K562 (cell line): ENCODE results near the gene HIVEP1. TPM values are rescaled to one million over a fixed set of nuclear protein-coding genes. Genes with fewer than 3 reads are reported as not detected.

Experiments
- ATAC-seq: fragments of 200-7000 bp; cut with Tn5 transposase; 3 replicates; pipeline ENCODE4 v1.9.1; 2020; ENCODE audit warnings: moderate library complexity
- BruUV-seq: library from RNA; stranded (reverse); fragments of 400-500 nt; replicated peaks from 2 replicates; lab custom pipeline; 2021; lab: Mats Ljungman, UMichigan
- CTCF ChIA-PET: fragments of 300-600 bp; formaldehyde crosslinking; extraction: SDS; loops from one replicate; lab custom pipeline; 2021; ENCODE audit warnings: low intra/inter-chr PET ratio; lab: Yijun Ruan, JAX
- POLR2A ChIA-PET: fragments of 300-600, 350-650 bp; sonication (Branson Sonifier 250); formaldehyde crosslinking; extraction: SDS; loops from one replicate; lab custom pipeline; 2021; ENCODE audit warnings: antibody characterized with exemption, inconsistent platforms; lab: Yijun Ruan, JAX
- DNase-seq, 4 experiments: peaks; one replicate each; pipeline versions ENCODE4 v3.0.0 to v3.0.0-alpha.2; 2011 to 2018; ENCODE audit warnings: low spot score in 3 of 4, mixed read lengths in 3 of 4; ENCODE audit errors: extremely low read depth in 1 of 4
- FAIRE-seq: peaks from 2 replicates; lab custom pipeline; 2011; peaks lifted over from hg19 to GRCh38; lab: Jason Lieb, UNC
- H2AFZ ChIP-seq: 2 replicates; pipeline ENCODE4 v1.6.0; 2011; ENCODE audit warnings: low read depth, low read length, control low read depth, inconsistent platforms
- H3K27ac ChIP-seq: fragments of 200-600 bp; 3 replicates; pipeline ENCODE4 v1.8.0; 2011; ENCODE audit warnings: low read depth, mild to moderate bottlenecking, control low read depth, inconsistent platforms, low read length, moderate library complexity, mixed read lengths; ENCODE audit errors: extremely low read depth
- H3K27me3 ChIP-seq, 2 experiments: fragments of 300-600 bp in 1 of 2; 2 replicates in 1 of 2; 3 replicates in 1 of 2; pipeline versions ENCODE4 v1.6.0 to v1.8.0; 2011; ENCODE audit warnings: inconsistent platforms in 2 of 2, low read length in 2 of 2, mild to moderate bottlenecking in 1 of 2, mixed read lengths in 1 of 2, moderate library complexity in 1 of 2; ENCODE audit not compliant: control insufficient read depth in 2 of 2, insufficient read depth in 2 of 2
- H3K36me3 ChIP-seq: fragments of 300-600 bp; 3 replicates; pipeline ENCODE4 v1.8.0; 2011; ENCODE audit warnings: mild to moderate bottlenecking, low read length, inconsistent platforms; ENCODE audit not compliant: control insufficient read depth, insufficient read depth
- H3K4me1 ChIP-seq, 2 experiments: fragments of 200-600 bp in 1 of 2; replicated peaks in 1 of 2; 2 replicates in 1 of 2; 3 replicates in 1 of 2; pipeline versions ENCODE4 v1.5.1 to v1.8.0; 2011; ENCODE audit warnings: inconsistent platforms in 2 of 2, low read length in 2 of 2, mild to moderate bottlenecking in 1 of 2, mixed read lengths in 1 of 2, moderate library complexity in 1 of 2; ENCODE audit not compliant: control insufficient read depth in 2 of 2, insufficient read depth in 2 of 2
- H3K4me2 ChIP-seq: 2 replicates; pipeline ENCODE4 v1.6.1; 2011; ENCODE audit warnings: low read length, control low read depth, inconsistent platforms, mixed read lengths; ENCODE audit not compliant: insufficient read depth
- H3K4me3 ChIP-seq: fragments of 200-600 bp; sonication (generic), shearing (Covaris generic); 2 replicates; pipeline ENCODE4 v1.5.1; 2016; ENCODE audit warnings: control low read depth, inconsistent platforms
- H3K79me2 ChIP-seq: fragments of 200-600 bp; 3 replicates; pipeline ENCODE4 v1.8.0; 2011; ENCODE audit warnings: low read length, inconsistent platforms; ENCODE audit not compliant: control insufficient read depth, insufficient read depth
- H3K9ac ChIP-seq, 2 experiments: 2 replicates each; pipeline versions ENCODE4 v1.6.0 to v1.6.1; 2011; ENCODE audit warnings: low read depth in 2 of 2, low read length in 2 of 2, control low read depth in 1 of 2, inconsistent platforms in 1 of 2, mild to moderate bottlenecking in 1 of 2, mixed read lengths in 1 of 2; ENCODE audit not compliant: insufficient read depth in 1 of 2
- H3K9me1 ChIP-seq: one replicate; pipeline ENCODE4 v1.6.0; 2011; ENCODE audit warnings: inconsistent platforms, mild to moderate bottlenecking, low read length, moderate library complexity; ENCODE audit not compliant: control insufficient read depth, insufficient read depth
- H3K9me3 ChIP-seq: replicated peaks from 2 replicates; pipeline ENCODE4 v1.5.1; 2011; ENCODE audit warnings: low read depth, low read length, inconsistent platforms; ENCODE audit not compliant: control insufficient read depth, insufficient read depth
- H4K20me1 ChIP-seq: replicated peaks from 2 replicates; pipeline ENCODE4 v1.6.1; 2011; ENCODE audit warnings: low read length, inconsistent platforms, mixed read lengths; ENCODE audit not compliant: control insufficient read depth, insufficient read depth
- FOXK2 ChIP-seq, 2 experiments: fragments of 450-650 bp; IDR thresholded peaks in 1 of 2; conservative IDR thresholded peaks in 1 of 2; 2 replicates each; pipeline ENCODE4 v1.6.1; 2016; ENCODE audit warnings: low read depth in 2 of 2, mild to moderate bottlenecking in 1 of 2
- HNRNPUL1 ChIP-seq: fragments of 200-400 bp; formaldehyde crosslinking; IDR thresholded peaks from 2 replicates; pipeline ENCODE4 v1.6.1; 2017; ENCODE audit warnings: low read length
- NFYB ChIP-seq: IDR thresholded peaks from 2 replicates; pipeline ENCODE4 v1.6.1; 2011; ENCODE audit warnings: mild to moderate bottlenecking, moderate library complexity; ENCODE audit not compliant: insufficient read length; ENCODE audit errors: extremely low read depth
- NRF1 ChIP-seq, 2 experiments: fragments of 450-650 bp; IDR thresholded peaks in 1 of 2; conservative IDR thresholded peaks in 1 of 2; 2 replicates each; pipeline ENCODE4 v1.6.1; 2014; ENCODE audit warnings: mild to moderate bottlenecking in 2 of 2
- PCBP2 ChIP-seq: fragments of 200-400 bp; formaldehyde crosslinking; IDR thresholded peaks from 2 replicates; pipeline ENCODE4 v1.6.1; 2018; ENCODE audit warnings: low read length, low read depth, mild to moderate bottlenecking, moderate library complexity; ENCODE audit not compliant: poor library complexity, severe bottlenecking
- PYGO2 ChIP-seq: fragments of 450-650 bp; IDR thresholded peaks from 2 replicates; pipeline ENCODE4 v1.6.1; 2016; ENCODE audit warnings: mild to moderate bottlenecking, missing genetic modification characterization, moderate library complexity, missing compliant biosample characterization
- RBM25 ChIP-seq: fragments of 200-400 bp; formaldehyde crosslinking; IDR thresholded peaks from 2 replicates; pipeline ENCODE4 v1.6.1; 2018; ENCODE audit warnings: low read length, low read depth, moderate library complexity; ENCODE audit not compliant: severe bottlenecking
- SP1 ChIP-seq: sonication (generic); formaldehyde crosslinking; IDR thresholded peaks from 2 replicates; pipeline ENCODE4 v1.8.1; 2022; ENCODE audit warnings: mild to moderate bottlenecking, missing genetic modification reagents
- TARDBP ChIP-seq: fragments of 450-650 bp; IDR thresholded peaks from 2 replicates; pipeline ENCODE4 v1.6.1; 2016
- ZNF57 ChIP-seq: fragments of 450-650 bp; formaldehyde crosslinking; IDR thresholded peaks from 2 replicates; pipeline ENCODE4 v1.4.0; 2020; ENCODE audit warnings: mild to moderate bottlenecking, moderate library complexity
- WGBS: fragments of 100-300 bp; shearing (Covaris generic); methylation state at CpG from one replicate; pipeline ENCODE4 v1.1.6; 2016; ENCODE audit warnings: low coverage, mixed read lengths; ENCODE audit not compliant: insufficient coverage; ENCODE audit errors: missing lambda C conversion rate; 5-methylcytosine and 5-hydroxymethylcytosine counted together
- in situ Hi-C: fragments of 300-500 bp; cut with MboI; formaldehyde crosslinking; loops from 4 replicates; pipeline ENCODE4 v1.15.0; 2018; ENCODE audit warnings: inconsistent platforms, mixed read lengths
- intact Hi-C: fragments of 100-400 bp; cut with micrococcal nuclease; formaldehyde crosslinking; loops from 2 replicates; pipeline ENCODE4 v1.14.2; 2022
- polyA plus RNA-seq, 8 experiments: library from polyadenylated mRNA; depleted of rRNA in 4 of 8; stranded (reverse) in 5 of 8; unstranded in 3 of 8; fragments of >200 nt; fragmentation: Nextera tagmentation in 2 of 8; fragmentation: Illumina TruSeq in 1 of 8; extraction: Ambion mirVana in 2 of 8; extraction: Trizol in 1 of 8; gene quantifications; 2 replicates each; pipeline versions ENCODE4 v1.2.1 to v1.2.3, GENCODE V29; 2011 to 2014; ENCODE audit warnings: inconsistent platforms in 1 of 8, missing spikeins in 1 of 8
- total RNA-seq, 7 experiments: library from RNA; depleted of rRNA in 6 of 7; stranded (reverse); fragments of >200 nt in 6 of 7; fragmentation: Illumina TruSeq in 2 of 7; extraction: Trizol in 2 of 7; gene quantifications; 2 replicates each; pipeline versions ENCODE4 v1.2.1 to v1.2.3, GENCODE V29; 2011 to 2021; ENCODE audit warnings: low replicate concordance in 1 of 7
- TF ChIP-seq, protein P1 (sequence below): sonication (generic); formaldehyde crosslinking; IDR thresholded peaks from 2 replicates; pipeline ENCODE4 v1.9.0; 2022; ENCODE audit warnings: mild to moderate bottlenecking, missing genetic modification reagents
- TF ChIP-seq, protein P2 (sequence below), 3 experiments: fragments of 200-800 bp in 1 of 3; fragments of 250-450 bp in 1 of 3; fragments of 450-650 bp in 1 of 3; sonication (Bioruptor Pico) in 1 of 3; sonication (Bioruptor generic) in 1 of 3; formaldehyde crosslinking in 1 of 3; IDR thresholded peaks; 2 replicates each; pipeline versions ENCODE4 v1.6.1 to v1.8.0; 2016 to 2022; ENCODE audit warnings: mild to moderate bottlenecking in 2 of 3, missing genetic modification characterization in 2 of 3, missing compliant biosample characterization in 1 of 3, moderate library complexity in 1 of 3

The HIVEP1 gene
- total and polyA plus RNA-seq, 9 of the 15 experiments (the other 6 are each of a cell fraction or from before 2014, with no cell fraction given), result 6.0 to 33.3 (median 21.7) TPM

DNA sequence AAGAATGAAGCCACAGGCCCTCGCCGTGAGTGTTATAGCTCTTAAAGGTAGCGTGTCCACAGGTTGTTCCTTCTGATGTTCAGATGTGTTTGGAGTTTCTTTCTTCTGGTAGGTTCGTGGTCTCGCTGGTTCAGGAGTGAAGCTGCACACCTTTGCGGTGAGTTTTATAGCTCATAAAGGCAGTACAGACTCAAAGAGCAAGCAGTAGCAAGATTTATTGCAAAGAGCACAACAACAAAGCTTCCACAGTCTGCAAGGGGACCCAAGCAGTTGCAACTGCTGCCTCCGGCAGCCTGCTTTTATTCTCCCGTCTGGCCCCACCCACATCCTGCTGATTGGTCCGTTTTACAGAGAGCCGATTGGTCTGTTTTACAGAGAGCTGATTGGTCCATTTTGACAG, 5.2 kb downstream of the HIVEP1 start:
- POLR2A ChIA-PET, result no interaction called here
- in situ Hi-C loops, result no loop called here

More for the DNA sequence above, 5.2 kb downstream of the HIVEP1 start:
- ATAC-seq (no peak), FAIRE-seq (no peak), DNase-seq (no peak)
- Histone ChIP-seq H3K9me1 (no peaks in the 10 kb centered on the region), H3K27me3 (no peaks in the 10 kb centered on the region; a peak in 1 of 5 replicates), H3K4me3 (no peak overlapping the region), H3K36me3 (peaks cover 78% of the 10 kb centered on the region), H3K27ac (no peak overlapping the region), H3K4me2 (no peak overlapping the region), H3K9ac (no peak overlapping the region), H3K9me3 (peaks cover 14% of the 10 kb centered on the region), H3K4me1 (peaks cover 27 to 47% of the 10 kb centered on the region in 2 experiments), H4K20me1 (no peaks in the 10 kb centered on the region), H2AFZ (no peak overlapping the region), H3K79me2 (peaks cover 87% of the 10 kb centered on the region)
- intact Hi-C loops, result no loop called here
- no TSS peak for BruUV-seq
- 96% methylated on average over 9 of the region's 10 CpGs for whole genome bisulfite sequencing
- TF ChIP-seq, protein P1, sequence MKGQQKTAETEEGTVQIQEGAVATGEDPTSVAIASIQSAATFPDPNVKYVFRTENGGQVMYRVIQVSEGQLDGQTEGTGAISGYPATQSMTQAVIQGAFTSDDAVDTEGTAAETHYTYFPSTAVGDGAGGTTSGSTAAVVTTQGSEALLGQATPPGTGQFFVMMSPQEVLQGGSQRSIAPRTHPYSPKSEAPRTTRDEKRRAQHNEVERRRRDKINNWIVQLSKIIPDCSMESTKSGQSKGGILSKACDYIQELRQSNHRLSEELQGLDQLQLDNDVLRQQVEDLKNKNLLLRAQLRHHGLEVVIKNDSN (CRISPR knock-in tag), result no peak
- TF ChIP-seq ZNF57 (CRISPR knock-in tag) (no peak), SP1 (CRISPR knock-in tag) (0 out of 2 replicates have a peak, but pooled peaks have one; percentile 31), NRF1 (conservative IDR thresholded peaks at IDR 0.05 in 1 of 2, IDR thresholded peaks at IDR 0.05 in 1 of 2) (no peak), TARDBP (no peak), HNRNPUL1 (no peak), NFYB (peak; percentile 85), FOXK2 (conservative IDR thresholded peaks at IDR 0.05 in 1 of 2, IDR thresholded peaks at IDR 0.05 in 1 of 2; ENCODE audit: low read depth in 2 of 2) (no peak), PCBP2 (no peak), PYGO2 (tag) (no peak), RBM25 (peak; percentile 29)
- TF ChIP-seq, protein P2, sequence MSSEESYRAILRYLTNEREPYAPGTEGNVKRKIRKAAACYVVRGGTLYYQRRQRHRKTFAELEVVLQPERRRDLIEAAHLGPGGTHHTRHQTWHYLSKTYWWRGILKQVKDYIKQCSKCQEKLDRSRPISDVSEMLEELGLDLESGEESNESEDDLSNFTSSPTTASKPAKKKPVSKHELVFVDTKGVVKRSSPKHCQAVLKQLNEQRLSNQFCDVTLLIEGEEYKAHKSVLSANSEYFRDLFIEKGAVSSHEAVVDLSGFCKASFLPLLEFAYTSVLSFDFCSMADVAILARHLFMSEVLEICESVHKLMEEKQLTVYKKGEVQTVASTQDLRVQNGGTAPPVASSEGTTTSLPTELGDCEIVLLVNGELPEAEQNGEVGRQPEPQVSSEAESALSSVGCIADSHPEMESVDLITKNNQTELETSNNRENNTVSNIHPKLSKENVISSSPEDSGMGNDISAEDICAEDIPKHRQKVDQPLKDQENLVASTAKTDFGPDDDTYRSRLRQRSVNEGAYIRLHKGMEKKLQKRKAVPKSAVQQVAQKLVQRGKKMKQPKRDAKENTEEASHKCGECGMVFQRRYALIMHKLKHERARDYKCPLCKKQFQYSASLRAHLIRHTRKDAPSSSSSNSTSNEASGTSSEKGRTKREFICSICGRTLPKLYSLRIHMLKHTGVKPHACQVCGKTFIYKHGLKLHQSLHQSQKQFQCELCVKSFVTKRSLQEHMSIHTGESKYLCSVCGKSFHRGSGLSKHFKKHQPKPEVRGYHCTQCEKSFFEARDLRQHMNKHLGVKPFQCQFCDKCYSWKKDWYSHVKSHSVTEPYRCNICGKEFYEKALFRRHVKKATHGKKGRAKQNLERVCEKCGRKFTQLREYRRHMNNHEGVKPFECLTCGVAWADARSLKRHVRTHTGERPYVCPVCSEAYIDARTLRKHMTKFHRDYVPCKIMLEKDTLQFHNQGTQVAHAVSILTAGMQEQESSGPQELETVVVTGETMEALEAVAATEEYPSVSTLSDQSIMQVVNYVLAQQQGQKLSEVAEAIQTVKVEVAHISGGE (CRISPR knock-in tag; IDR thresholded peaks at IDR 0.05), result no peak
- CTCF ChIA-PET, result no interaction called here
